Neutrophil (primary cell): ENCODE results near the gene TRDMT1.

Source experiments
- H3K27ac ChIP-seq: fragments of 200-600 bp; sonication (generic); 2 replicates; pipeline ENCODE4 v1.5.1; 2016; ENCODE audit warnings: mild to moderate bottlenecking, moderate library complexity
- H3K27me3 ChIP-seq: fragments of 200-600 bp; sonication (generic); 2 replicates; pipeline ENCODE4 v1.6.0; 2016; ENCODE audit warnings: mild to moderate bottlenecking
- H3K36me3 ChIP-seq: fragments of 200-600 bp; sonication (generic); 2 replicates; pipeline ENCODE4 v1.5.1; 2017
- H3K4me1 ChIP-seq, 2 experiments: fragments of 200-600 bp in 1 of 2; sonication (generic) in 1 of 2; 1 replicate in 1 of 2; 2 replicates in 1 of 2; pipeline versions ENCODE4 v1.5.1 to v1.6.1; 2013 to 2016; ENCODE audit warnings: low read depth in 1 of 2, low read length in 1 of 2, mild to moderate bottlenecking in 1 of 2, moderate library complexity in 1 of 2; ENCODE audit not compliant: control insufficient read depth in 1 of 2, insufficient read depth in 1 of 2
- H3K4me3 ChIP-seq, 2 experiments: fragments of 200-600 bp in 1 of 2; sonication (generic) in 1 of 2; 1 replicate in 1 of 2; 2 replicates in 1 of 2; pipeline ENCODE4 v1.5.1; 2013 to 2016; ENCODE audit warnings: low read depth in 1 of 2, low read length in 1 of 2, mild to moderate bottlenecking in 1 of 2, moderate library complexity in 1 of 2
- H3K9me3 ChIP-seq: fragments of 200-600 bp; sonication (generic); 2 replicates; pipeline ENCODE4 v1.5.1; 2016
- TF ChIP-seq, protein P1 (sequence below): fragments of 200-600 bp; sonication (generic); IDR thresholded peaks from 2 replicates; pipeline ENCODE4 v1.5.1; 2016; ENCODE audit warnings: antibody characterized with exemption

TRDMT1 gene

DNA sequence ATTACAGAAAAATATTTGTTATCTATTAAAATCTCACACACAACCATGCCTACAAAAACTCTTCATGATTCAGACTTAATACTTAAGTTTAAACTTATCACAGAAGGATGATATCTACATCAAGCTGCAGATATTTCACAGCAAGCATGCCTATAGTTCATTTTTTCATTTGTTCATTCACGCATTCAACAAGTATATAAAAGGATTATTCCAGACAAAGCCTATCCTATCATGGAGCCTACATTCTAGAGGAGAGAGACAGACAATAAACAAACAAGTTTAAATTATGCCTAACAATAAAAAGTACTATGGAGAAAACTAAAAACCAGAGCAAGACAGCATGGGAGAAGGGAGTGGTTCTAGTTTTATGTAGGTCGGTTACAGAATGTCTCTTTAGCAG lies 10.9 kb downstream of the TRDMT1 start:
- Histone ChIP-seq H3K9me3 (no peaks in the 10 kb centered on the region), H3K27me3 (no peaks in the 10 kb centered on the region), H3K4me1 (no peaks in the 10 kb centered on the region), H3K27ac (no peak overlapping the region), H3K36me3 (no peaks in the 10 kb centered on the region), H3K4me3 (no peak overlapping the region)
- TF ChIP-seq, protein P1, sequence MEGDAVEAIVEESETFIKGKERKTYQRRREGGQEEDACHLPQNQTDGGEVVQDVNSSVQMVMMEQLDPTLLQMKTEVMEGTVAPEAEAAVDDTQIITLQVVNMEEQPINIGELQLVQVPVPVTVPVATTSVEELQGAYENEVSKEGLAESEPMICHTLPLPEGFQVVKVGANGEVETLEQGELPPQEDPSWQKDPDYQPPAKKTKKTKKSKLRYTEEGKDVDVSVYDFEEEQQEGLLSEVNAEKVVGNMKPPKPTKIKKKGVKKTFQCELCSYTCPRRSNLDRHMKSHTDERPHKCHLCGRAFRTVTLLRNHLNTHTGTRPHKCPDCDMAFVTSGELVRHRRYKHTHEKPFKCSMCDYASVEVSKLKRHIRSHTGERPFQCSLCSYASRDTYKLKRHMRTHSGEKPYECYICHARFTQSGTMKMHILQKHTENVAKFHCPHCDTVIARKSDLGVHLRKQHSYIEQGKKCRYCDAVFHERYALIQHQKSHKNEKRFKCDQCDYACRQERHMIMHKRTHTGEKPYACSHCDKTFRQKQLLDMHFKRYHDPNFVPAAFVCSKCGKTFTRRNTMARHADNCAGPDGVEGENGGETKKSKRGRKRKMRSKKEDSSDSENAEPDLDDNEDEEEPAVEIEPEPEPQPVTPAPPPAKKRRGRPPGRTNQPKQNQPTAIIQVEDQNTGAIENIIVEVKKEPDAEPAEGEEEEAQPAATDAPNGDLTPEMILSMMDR = no peak

DNA sequence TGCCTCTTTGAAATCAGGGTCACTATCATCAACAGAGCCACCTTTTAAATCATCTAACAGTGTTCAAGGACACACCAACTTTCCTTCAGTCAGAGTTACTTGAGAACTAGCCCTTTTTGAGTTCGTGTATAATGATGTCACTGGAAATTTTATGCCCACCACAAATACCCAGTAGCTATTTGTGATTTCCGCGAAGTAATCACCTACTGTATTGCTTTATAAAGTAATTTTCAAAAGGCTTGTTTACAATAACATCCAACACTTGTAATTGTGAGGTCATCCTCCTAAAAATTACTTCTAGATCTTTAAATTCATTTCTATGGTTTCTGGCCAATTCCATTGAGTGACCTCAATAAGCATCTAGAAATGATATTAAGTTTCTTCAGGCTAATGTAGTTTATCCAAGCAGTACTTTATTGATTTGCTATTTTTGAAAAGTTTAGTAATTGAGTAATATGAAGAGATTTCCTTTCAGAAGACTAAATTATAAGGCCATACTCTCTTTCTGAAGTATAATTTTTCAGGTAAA lies 12.8 kb downstream of the TRDMT1 start:
- Histone ChIP-seq H3K4me3 (no peak overlapping the region), H3K36me3 (no peaks in the 10 kb centered on the region)
- TF ChIP-seq, protein P1 = no peak

DNA sequence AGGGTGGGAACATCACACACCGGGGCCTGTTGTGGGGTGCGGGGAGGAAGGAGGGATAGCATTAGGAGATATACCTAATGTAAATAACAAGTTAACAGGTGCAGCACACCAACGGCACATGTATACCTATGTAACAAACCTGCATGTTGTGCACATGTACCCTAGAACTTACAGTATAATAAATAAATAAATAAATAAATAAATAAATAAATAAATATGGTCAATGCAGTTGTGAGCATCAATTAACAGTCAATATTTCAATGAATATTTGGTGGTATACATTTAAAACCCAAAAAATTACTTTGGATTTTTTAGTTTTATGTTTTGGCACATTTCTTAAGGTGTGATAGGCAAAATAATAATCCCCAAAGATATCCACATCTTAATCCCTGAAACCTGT lies 15.6 kb downstream of the TRDMT1 start:
- TF ChIP-seq, protein P1 = no peak

More for the DNA sequence above, 12.8 kb downstream of the TRDMT1 start:
- no peaks in the 10 kb centered on the region for H3K9me3 ChIP-seq
- no peak overlapping the region for H3K27ac ChIP-seq
- H3K4me1 ChIP-seq = no peaks in the 10 kb centered on the region
- H3K27me3 ChIP-seq = no peaks in the 10 kb centered on the region

DNA sequence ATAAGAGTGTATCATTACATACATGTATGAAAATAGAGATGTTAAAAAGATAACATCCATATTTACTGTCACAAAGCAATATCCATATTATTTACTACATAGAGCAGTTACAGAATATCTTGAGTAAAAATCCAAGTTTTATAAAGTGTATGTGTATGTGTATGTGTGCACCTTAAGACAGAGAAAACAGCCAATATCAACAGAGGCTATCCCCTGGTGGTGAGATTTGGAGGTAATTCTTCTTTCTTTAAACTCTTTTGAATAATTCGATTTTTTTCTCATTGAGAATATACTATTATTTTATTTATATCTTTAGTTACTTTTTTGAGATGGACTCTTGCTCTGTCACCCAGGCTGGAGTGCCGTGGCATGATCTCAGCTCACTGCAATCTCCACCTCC lies 18.4 kb downstream of the TRDMT1 start:
- TF ChIP-seq, protein P1 = no peak

More for the DNA sequence above, 15.6 kb downstream of the TRDMT1 start:
- H3K4me1 ChIP-seq = no peaks in the 10 kb centered on the region
- H3K27me3 ChIP-seq = no peaks in the 10 kb centered on the region
- no peaks in the 10 kb centered on the region for H3K36me3 ChIP-seq
- H3K27ac ChIP-seq = no peak overlapping the region
- H3K4me3 ChIP-seq = no peak overlapping the region
- no peaks in the 10 kb centered on the region for H3K9me3 ChIP-seq

DNA sequence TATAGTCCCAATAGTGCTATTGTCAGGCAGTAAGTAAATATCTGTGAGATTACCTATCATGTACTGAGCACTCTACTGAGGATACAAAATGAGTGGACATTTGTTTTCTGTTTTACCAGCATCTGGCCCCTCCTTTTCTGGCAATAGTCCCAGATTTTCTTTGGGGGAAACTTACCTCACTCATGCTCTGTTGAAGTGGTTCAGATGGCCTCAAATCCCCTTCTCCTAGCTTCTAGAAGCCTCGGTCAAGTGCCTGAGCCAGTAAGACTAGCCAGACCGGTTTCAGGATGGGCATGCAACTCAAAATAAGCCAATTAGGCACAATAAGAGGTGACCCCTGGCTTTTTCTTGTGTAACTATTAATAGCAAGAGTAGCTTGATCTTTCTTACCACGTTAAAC lies 19.7 kb downstream of the TRDMT1 start:
- no peak overlapping the region for H3K27ac ChIP-seq
- no peaks in the 10 kb centered on the region for H3K27me3 ChIP-seq
- H3K4me3 ChIP-seq = no peak overlapping the region
- no peaks in the 10 kb centered on the region for H3K36me3 ChIP-seq
- TF ChIP-seq, protein P1 = no peak
- H3K4me1 ChIP-seq = peaks cover 4 to 7% of the 10 kb centered on the region in 2 experiments
- no peaks in the 10 kb centered on the region for H3K9me3 ChIP-seq

More for the DNA sequence above, 18.4 kb downstream of the TRDMT1 start:
- no peaks in the 10 kb centered on the region for H3K9me3 ChIP-seq
- H3K36me3 ChIP-seq = no peaks in the 10 kb centered on the region
- peaks cover 4 to 7% of the 10 kb centered on the region in 2 experiments for H3K4me1 ChIP-seq
- no peak overlapping the region for H3K27ac ChIP-seq
- H3K27me3 ChIP-seq = no peaks in the 10 kb centered on the region
- no peak overlapping the region for H3K4me3 ChIP-seq
